ENCODE data around the gene P2RX2. TPM values are rescaled to one million over a fixed set of nuclear protein-coding genes. Genes with fewer than 3 reads are reported as not detected.
A peak's percentile ranks its signal among the peaks of the same experiment; 100 is the strongest.

P2RX2 gene
- total and polyA plus RNA-seq, 2 donors (not counting 1 experiment from before 2014, with no cell fraction given): not detected

DNA sequence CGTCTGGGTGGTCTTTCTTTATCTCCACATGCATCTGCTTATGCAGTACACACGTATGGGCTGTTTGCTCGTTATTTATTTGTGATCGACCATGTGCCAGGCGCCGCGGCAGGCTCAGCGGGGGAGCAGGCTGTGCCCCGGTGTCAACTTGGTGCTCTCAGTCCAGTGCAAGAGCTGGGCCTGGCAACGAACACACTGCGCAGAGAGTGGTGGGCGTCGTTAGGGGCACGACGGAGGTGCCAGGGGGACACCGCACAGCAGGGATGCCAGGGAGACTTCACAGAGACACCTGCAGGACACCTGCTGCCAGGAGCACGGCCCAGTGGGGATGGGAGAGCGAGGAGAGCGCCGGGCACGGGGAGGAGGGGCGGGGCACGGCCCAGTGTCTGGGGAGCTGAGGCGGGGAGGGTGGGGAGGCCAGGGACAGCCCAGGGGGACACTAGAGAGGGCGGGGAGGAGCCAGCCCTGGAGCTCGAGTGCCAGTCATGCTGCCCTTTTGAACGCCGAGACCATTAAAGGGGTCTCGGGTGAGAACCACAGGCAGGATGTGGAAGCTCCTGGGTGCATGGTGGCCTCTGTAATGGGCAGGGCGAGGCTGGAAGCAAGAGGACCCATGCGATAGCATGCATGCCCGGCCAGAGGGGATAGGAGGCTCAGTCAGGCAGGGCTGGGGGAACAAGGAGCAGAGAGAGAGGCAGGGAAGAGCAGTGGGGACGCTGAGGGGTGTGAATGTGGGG is 7.5 kb upstream of the P2RX2 start:
- H3K36me3 ChIP-seq (ENCODE audit: control insufficient read depth, insufficient read depth, low read length): no peaks in the 10 kb centered on the region
- no peaks in the 10 kb centered on the region for H3K4me1 ChIP-seq (ENCODE audit: control insufficient read depth, extremely low read depth, insufficient read depth, low read length)
- peaks cover 16% of the 10 kb centered on the region for H3K27me3 ChIP-seq (ENCODE audit: control insufficient read depth, insufficient read depth, low read length)
- H2AFZ ChIP-seq (ENCODE audit: low read length): no peak overlapping the region
- H3K4me2 ChIP-seq (ENCODE audit: extremely low read depth, insufficient read depth, low read length): peak overlapping the region; percentile 32
- no peak overlapping the region for H3K4me3 ChIP-seq (replicated peaks in 1 of 4; ENCODE audit: control extremely low read depth in 1 of 4, insufficient read depth in 1 of 4, low read depth in 3 of 4, low read length in 4 of 4)
- H3K9me3 ChIP-seq (ENCODE audit: control insufficient read depth, insufficient read depth, low read depth, low read length): no peaks in the 10 kb centered on the region
- no peak overlapping the region for H3K27ac ChIP-seq (ENCODE audit: insufficient read depth, low read length)
- TF ChIP-seq, protein P1, sequence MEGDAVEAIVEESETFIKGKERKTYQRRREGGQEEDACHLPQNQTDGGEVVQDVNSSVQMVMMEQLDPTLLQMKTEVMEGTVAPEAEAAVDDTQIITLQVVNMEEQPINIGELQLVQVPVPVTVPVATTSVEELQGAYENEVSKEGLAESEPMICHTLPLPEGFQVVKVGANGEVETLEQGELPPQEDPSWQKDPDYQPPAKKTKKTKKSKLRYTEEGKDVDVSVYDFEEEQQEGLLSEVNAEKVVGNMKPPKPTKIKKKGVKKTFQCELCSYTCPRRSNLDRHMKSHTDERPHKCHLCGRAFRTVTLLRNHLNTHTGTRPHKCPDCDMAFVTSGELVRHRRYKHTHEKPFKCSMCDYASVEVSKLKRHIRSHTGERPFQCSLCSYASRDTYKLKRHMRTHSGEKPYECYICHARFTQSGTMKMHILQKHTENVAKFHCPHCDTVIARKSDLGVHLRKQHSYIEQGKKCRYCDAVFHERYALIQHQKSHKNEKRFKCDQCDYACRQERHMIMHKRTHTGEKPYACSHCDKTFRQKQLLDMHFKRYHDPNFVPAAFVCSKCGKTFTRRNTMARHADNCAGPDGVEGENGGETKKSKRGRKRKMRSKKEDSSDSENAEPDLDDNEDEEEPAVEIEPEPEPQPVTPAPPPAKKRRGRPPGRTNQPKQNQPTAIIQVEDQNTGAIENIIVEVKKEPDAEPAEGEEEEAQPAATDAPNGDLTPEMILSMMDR (conservative IDR thresholded peaks at IDR 0.05 in 1 of 2, IDR thresholded peaks at IDR 0.05 in 1 of 2; ENCODE audit: low read depth in 1 of 2, low read length in 2 of 2): no peak
- TF ChIP-seq EZH2 (IDR thresholded peaks at IDR 0.05; ENCODE audit: low read length, missing control alignments): no peak
- no peak overlapping the region for H3K9ac ChIP-seq (ENCODE audit: insufficient read depth, low read length)
- H3K79me2 ChIP-seq (ENCODE audit: control insufficient read depth, insufficient read depth, low read length): no peaks in the 10 kb centered on the region
- DNase-seq (ENCODE audit: low read depth in 2 of 2): no peak
- no peaks in the 10 kb centered on the region for H4K20me1 ChIP-seq (ENCODE audit: control insufficient read depth, extremely low read depth, insufficient read depth, low read length)

- H3K4me1 ChIP-seq (ENCODE audit: control insufficient read depth, extremely low read depth, insufficient read depth, low read length): no peaks in the 10 kb centered on the region
- no peaks in the 10 kb centered on the region for H3K36me3 ChIP-seq (ENCODE audit: control insufficient read depth, insufficient read depth, low read length)
- TF ChIP-seq, protein P1 (conservative IDR thresholded peaks at IDR 0.05 in 1 of 2, IDR thresholded peaks at IDR 0.05 in 1 of 2; ENCODE audit: low read depth in 1 of 2, low read length in 2 of 2): no peak
- no peak for TF ChIP-seq EZH2 (IDR thresholded peaks at IDR 0.05; ENCODE audit: low read length, missing control alignments)
- H2AFZ ChIP-seq (ENCODE audit: low read length): no peak overlapping the region
- no peaks in the 10 kb centered on the region for H3K9me3 ChIP-seq (ENCODE audit: control insufficient read depth, insufficient read depth, low read depth, low read length)
- no peak overlapping the region for H3K27ac ChIP-seq (ENCODE audit: insufficient read depth, low read length)
- H3K79me2 ChIP-seq (ENCODE audit: control insufficient read depth, insufficient read depth, low read length): no peaks in the 10 kb centered on the region
- H4K20me1 ChIP-seq (ENCODE audit: control insufficient read depth, extremely low read depth, insufficient read depth, low read length): no peaks in the 10 kb centered on the region
- H3K27me3 ChIP-seq (ENCODE audit: control insufficient read depth, insufficient read depth, low read length): peaks cover 21% of the 10 kb centered on the region
- no peak overlapping the region for H3K4me2 ChIP-seq (ENCODE audit: extremely low read depth, insufficient read depth, low read length)
- no peak overlapping the region for H3K9ac ChIP-seq (ENCODE audit: insufficient read depth, low read length)
- DNase-seq (ENCODE audit: low read depth in 2 of 2): no peak
- no peak overlapping the region for H3K4me3 ChIP-seq (replicated peaks in 1 of 4; ENCODE audit: control extremely low read depth in 1 of 4, insufficient read depth in 1 of 4, low read depth in 3 of 4, low read length in 4 of 4)
These were observed 7.0 kb upstream of the P2RX2 start for GRCh38 chr12:132611620-132612019.

DNA sequence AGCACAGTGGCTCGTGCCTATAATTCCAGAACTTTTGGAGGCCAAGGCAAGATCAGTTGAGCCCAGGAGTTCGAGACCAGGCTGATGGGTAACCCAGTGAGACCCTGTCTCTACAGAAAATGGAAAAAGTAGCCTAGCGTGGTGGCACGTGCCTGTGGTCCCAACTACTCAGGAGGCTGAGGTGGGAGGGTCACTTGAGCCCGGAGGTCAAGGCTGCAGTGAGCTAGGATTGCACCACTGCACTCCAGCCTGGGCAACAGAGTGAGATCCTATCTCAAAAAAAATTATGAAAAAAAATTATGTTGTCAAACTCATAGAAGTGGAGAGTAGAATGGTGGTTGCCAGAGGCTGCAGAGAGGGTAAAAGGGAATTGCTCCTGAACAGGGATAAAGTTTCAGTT is 4.5 kb upstream of the P2RX2 start:
- Histone ChIP-seq H2AFZ (ENCODE audit: low read length) (no peak overlapping the region), H3K27ac (ENCODE audit: insufficient read depth, low read length) (no peak overlapping the region), H3K79me2 (ENCODE audit: control insufficient read depth, insufficient read depth, low read length) (no peaks in the 10 kb centered on the region), H3K4me3 (replicated peaks in 1 of 4; ENCODE audit: control extremely low read depth in 1 of 4, insufficient read depth in 1 of 4, low read depth in 3 of 4, low read length in 4 of 4) (no peak overlapping the region), H3K27me3 (ENCODE audit: control insufficient read depth, insufficient read depth, low read length) (peaks cover 35% of the 10 kb centered on the region), H3K4me2 (ENCODE audit: extremely low read depth, insufficient read depth, low read length) (no peak overlapping the region), H3K9me3 (ENCODE audit: control insufficient read depth, insufficient read depth, low read depth, low read length) (no peaks in the 10 kb centered on the region), H4K20me1 (ENCODE audit: control insufficient read depth, extremely low read depth, insufficient read depth, low read length) (no peaks in the 10 kb centered on the region), H3K36me3 (ENCODE audit: control insufficient read depth, insufficient read depth, low read length) (no peaks in the 10 kb centered on the region), H3K4me1 (ENCODE audit: control insufficient read depth, extremely low read depth, insufficient read depth, low read length) (no peaks in the 10 kb centered on the region), H3K9ac (ENCODE audit: insufficient read depth, low read length) (no peak overlapping the region)
- no peak for TF ChIP-seq EZH2 (IDR thresholded peaks at IDR 0.05; ENCODE audit: low read length, missing control alignments)
- TF ChIP-seq, protein P1 (conservative IDR thresholded peaks at IDR 0.05 in 1 of 2, IDR thresholded peaks at IDR 0.05 in 1 of 2; ENCODE audit: low read depth in 1 of 2, low read length in 2 of 2): no peak
- no peak for DNase-seq (ENCODE audit: low read depth in 2 of 2)

Data from fibroblast of lung (primary cell).